Astrocyte (in vitro differentiated cells and primary cell): Measurements from ENCODE around the gene OPA3.

ENCODE experiments used
- EZH2 ChIP-seq: IDR thresholded peaks from 2 replicates; pipeline ENCODE4 v1.6.1; 2012; ENCODE audit warnings: mild to moderate bottlenecking, low read length, inconsistent platforms; ENCODE audit not compliant: insufficient read depth
- TF ChIP-seq, protein P1 (sequence below): IDR thresholded peaks from 2 replicates; pipeline ENCODE4 v1.5.1; 2011; ENCODE audit warnings: low read depth, mild to moderate bottlenecking, inconsistent platforms, low read length, moderate library complexity; ENCODE audit not compliant: insufficient read depth

DNA sequence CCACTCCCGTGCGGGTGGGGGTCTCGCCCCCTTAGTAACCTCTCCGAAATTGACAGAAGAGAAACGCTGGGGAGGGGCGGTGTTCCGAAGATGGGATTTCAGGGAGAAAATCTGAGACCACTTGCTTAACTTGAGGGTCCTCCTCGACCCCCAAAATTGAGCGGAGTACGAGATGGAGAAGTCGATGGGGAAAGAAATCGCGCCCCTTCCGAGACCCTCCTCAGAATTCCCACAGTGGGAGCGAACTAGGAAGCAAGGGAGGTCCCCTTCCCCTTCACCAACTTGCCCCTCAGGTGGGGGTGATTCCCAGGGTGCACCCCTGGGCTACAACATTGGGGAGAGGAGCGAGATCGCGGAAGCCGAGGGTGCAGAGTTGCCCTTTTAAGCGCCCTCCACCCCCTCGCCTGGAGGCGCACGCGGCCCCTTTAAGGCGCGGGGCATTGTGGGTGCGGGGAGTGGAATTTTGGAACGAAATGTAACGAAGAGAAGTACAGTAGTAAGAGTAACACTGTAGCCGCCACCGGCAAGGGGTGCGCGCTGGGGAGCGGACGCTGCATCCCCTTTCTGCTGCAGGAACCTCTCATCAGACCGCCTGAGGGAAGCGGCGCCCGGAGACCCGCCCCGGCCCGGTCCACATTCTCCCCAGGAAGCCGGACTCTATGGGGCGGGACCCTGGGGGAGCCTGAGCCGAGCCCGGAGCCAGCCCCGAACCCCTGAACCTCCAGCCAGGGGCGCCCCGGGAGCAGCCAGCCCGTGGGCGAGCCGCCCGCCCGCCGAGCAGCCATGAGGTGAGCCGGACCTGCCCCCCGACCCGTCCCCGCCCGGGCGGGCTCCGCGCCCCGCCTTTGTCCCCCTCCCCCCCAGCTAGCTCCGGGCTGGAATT, 77.4 kb downstream of the OPA3 start, which contains the start of gene VASP:
- TF ChIP-seq, protein P1, sequence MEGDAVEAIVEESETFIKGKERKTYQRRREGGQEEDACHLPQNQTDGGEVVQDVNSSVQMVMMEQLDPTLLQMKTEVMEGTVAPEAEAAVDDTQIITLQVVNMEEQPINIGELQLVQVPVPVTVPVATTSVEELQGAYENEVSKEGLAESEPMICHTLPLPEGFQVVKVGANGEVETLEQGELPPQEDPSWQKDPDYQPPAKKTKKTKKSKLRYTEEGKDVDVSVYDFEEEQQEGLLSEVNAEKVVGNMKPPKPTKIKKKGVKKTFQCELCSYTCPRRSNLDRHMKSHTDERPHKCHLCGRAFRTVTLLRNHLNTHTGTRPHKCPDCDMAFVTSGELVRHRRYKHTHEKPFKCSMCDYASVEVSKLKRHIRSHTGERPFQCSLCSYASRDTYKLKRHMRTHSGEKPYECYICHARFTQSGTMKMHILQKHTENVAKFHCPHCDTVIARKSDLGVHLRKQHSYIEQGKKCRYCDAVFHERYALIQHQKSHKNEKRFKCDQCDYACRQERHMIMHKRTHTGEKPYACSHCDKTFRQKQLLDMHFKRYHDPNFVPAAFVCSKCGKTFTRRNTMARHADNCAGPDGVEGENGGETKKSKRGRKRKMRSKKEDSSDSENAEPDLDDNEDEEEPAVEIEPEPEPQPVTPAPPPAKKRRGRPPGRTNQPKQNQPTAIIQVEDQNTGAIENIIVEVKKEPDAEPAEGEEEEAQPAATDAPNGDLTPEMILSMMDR = no peak
- TF ChIP-seq EZH2 = no peak
